ENCODE data around the gene ICA1. TPM values are rescaled to one million over a fixed set of nuclear protein-coding genes. Genes with fewer than 3 reads are reported as not detected.
"Not testable (repeated sequence)": the region's sequence is repeated elsewhere in the genome, so short reads cannot be mapped to it uniquely, and the experiment has no call there.

The ICA1 gene
- total RNA-seq, 1 donor from 2014 or later, result 13.1 TPM

DNA sequence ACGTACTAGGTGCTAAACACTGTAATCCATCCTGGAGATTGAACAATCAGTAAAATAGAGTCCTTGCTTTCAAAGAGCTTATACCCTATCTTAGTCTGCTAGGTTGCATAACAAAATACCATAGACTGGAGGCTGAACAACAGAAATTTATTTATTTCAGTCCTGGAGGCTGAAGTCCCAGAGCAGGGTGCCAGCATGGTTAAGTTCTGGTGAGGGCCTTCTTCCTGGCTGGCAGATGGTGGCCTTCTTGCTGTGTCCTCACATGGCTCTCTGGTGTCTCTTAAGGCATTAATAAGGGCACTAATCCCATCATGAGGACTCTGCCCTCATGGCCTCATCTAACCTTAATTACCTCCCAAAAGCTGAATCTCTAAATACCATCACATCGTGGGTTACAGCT is 43.1 kb upstream of the ICA1 start:
- no peak overlapping the region for H3K27ac Mint-ChIP-seq

DNA sequence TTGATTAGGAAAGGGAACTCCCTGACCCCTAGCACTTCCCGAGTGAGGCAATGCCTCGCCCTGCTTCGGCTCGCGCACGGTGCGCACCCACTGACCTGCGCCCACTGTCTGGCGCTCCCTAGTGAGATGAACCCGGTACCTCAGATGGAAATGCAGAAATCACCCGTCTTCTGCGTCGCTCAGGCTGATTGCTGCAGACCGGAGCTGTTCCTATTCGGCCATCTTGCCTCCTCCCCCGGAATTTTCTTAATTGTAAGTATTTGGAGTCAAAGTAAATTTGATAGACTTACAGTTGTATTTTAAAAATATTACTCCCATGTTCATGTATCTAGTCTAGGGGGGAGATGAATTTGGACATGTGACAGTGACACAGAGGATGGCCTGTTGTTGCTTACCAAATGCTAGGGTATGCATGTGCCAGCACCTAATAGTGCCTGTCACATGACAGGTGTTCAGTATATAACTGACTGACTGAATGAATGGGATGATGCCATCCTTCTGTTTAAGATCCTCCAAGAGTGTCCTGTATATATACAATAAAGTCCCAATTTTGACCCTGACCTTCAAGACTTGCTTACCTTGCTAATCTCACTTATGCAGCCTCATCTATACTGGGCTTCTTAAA is 42.0 kb upstream of the ICA1 start:
- Mint-ChIP-seq H3K4me3 (no peak overlapping the region), H3K4me1 (no peaks in the 10 kb centered on the region), H3K27me3 (ENCODE audit: insufficient read depth, low read depth) (peaks cover 3% of the 10 kb centered on the region), H3K36me3 (no peaks in the 10 kb centered on the region), H3K27ac (no peak overlapping the region), H3K9me3 (peaks cover 13% of the 10 kb centered on the region)
- H3K9ac ChIP-seq, result no peak overlapping the region
- no peaks in the 10 kb centered on the region for H3K27me3 ChIP-seq
- TF ChIP-seq EZH2phosphoT487 (IDR thresholded peaks at IDR 0.05) (no peak), EZH2 (IDR thresholded peaks at IDR 0.05) (no peak)
- TF ChIP-seq, protein P1, sequence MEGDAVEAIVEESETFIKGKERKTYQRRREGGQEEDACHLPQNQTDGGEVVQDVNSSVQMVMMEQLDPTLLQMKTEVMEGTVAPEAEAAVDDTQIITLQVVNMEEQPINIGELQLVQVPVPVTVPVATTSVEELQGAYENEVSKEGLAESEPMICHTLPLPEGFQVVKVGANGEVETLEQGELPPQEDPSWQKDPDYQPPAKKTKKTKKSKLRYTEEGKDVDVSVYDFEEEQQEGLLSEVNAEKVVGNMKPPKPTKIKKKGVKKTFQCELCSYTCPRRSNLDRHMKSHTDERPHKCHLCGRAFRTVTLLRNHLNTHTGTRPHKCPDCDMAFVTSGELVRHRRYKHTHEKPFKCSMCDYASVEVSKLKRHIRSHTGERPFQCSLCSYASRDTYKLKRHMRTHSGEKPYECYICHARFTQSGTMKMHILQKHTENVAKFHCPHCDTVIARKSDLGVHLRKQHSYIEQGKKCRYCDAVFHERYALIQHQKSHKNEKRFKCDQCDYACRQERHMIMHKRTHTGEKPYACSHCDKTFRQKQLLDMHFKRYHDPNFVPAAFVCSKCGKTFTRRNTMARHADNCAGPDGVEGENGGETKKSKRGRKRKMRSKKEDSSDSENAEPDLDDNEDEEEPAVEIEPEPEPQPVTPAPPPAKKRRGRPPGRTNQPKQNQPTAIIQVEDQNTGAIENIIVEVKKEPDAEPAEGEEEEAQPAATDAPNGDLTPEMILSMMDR (IDR thresholded peaks at IDR 0.05), result no peak
- no peaks in the 10 kb centered on the region for H3K36me3 ChIP-seq
- H4K20me1 ChIP-seq (ENCODE audit: low read depth), result no peaks in the 10 kb centered on the region
- DNase-seq (ENCODE audit: low spot score), result no peak
- H3K79me2 ChIP-seq (ENCODE audit: low read depth), result no peaks in the 10 kb centered on the region
- H3K4me3 ChIP-seq, result no peak overlapping the region
- no peak overlapping the region for H3K27ac ChIP-seq
- H2AFZ ChIP-seq (replicated peaks), result no peak overlapping the region
- no peaks in the 10 kb centered on the region for H3K9me3 ChIP-seq (ENCODE audit: low read depth)
- H3K4me1 ChIP-seq, result no peaks in the 10 kb centered on the region
- H3F3A ChIP-seq (ENCODE audit: low read depth), result no peaks in the 10 kb centered on the region
- H3K4me2 ChIP-seq, result no peak overlapping the region

More for the DNA sequence above, 43.1 kb upstream of the ICA1 start:
- Histone ChIP-seq H3K9me3 (ENCODE audit: low read depth) (no peaks in the 10 kb centered on the region), H3K4me1 (no peaks in the 10 kb centered on the region), H4K20me1 (ENCODE audit: low read depth) (no peaks in the 10 kb centered on the region), H2AFZ (replicated peaks) (no peak overlapping the region), H3K79me2 (ENCODE audit: low read depth) (no peaks in the 10 kb centered on the region), H3F3A (ENCODE audit: low read depth) (no peaks in the 10 kb centered on the region), H3K27me3 (no peaks in the 10 kb centered on the region), H3K27ac (no peak overlapping the region), H3K9ac (no peak overlapping the region), H3K36me3 (no peaks in the 10 kb centered on the region), H3K4me3 (no peak overlapping the region), H3K4me2 (no peak overlapping the region)
- Mint-ChIP-seq H3K4me1 (no peaks in the 10 kb centered on the region), H3K4me3 (no peak overlapping the region), H3K36me3 (no peaks in the 10 kb centered on the region), H3K9me3 (peaks cover 13% of the 10 kb centered on the region), H3K27me3 (ENCODE audit: insufficient read depth, low read depth) (peaks cover 3% of the 10 kb centered on the region)
- no peak for DNase-seq (ENCODE audit: low spot score)
- TF ChIP-seq EZH2phosphoT487 (IDR thresholded peaks at IDR 0.05) (no peak), EZH2 (IDR thresholded peaks at IDR 0.05) (no peak)
- TF ChIP-seq, protein P1 (IDR thresholded peaks at IDR 0.05), result no peak

DNA sequence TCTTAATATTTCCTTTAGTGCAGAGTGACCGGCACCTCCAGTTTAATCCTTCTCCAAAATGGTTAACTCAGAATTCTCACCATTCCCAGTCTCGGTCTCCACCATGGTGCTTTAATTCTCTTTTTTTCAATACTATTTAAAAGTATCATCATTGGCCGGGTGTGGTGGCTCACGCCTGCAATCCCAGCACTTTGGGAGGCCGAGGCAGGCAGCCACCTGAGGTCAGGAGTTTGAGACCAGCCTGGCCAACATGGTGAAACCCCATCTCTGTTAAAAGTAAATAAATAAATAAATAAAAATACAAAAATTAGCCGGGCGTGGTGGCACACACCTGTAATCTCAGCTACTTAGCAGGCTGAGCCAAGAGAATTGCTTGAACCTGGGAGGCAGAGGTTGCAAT is 35.1 kb upstream of the ICA1 start:
- H3K9ac ChIP-seq; H3K4me3 ChIP-seq; H3F3A ChIP-seq (ENCODE audit: low read depth); H3K36me3 Mint-ChIP-seq; H2AFZ ChIP-seq (replicated peaks); H3K9me3 Mint-ChIP-seq; H3K4me3 Mint-ChIP-seq; H3K79me2 ChIP-seq (ENCODE audit: low read depth); H3K27ac Mint-ChIP-seq; H3K9me3 ChIP-seq (ENCODE audit: low read depth); H3K36me3 ChIP-seq; DNase-seq (ENCODE audit: low spot score); H3K4me1 Mint-ChIP-seq; H3K27ac ChIP-seq; H4K20me1 ChIP-seq (ENCODE audit: low read depth); H3K4me2 ChIP-seq; H3K27me3 ChIP-seq; H3K4me1 ChIP-seq; H3K27me3 Mint-ChIP-seq (ENCODE audit: insufficient read depth, low read depth): not testable (repeated sequence)

GRCh38 chr7:8296362-8296659 is 34.3 kb upstream of the ICA1 start:
- H3F3A ChIP-seq (ENCODE audit: low read depth), result no peaks in the 10 kb centered on the region
- H3K27me3 ChIP-seq, result no peaks in the 10 kb centered on the region
- no peaks in the 10 kb centered on the region for H3K36me3 ChIP-seq
- no peaks in the 10 kb centered on the region for H3K4me1 ChIP-seq
- H3K79me2 ChIP-seq (ENCODE audit: low read depth), result no peaks in the 10 kb centered on the region
- no peak for DNase-seq (ENCODE audit: low spot score)
- H3K27ac ChIP-seq, result no peak overlapping the region
- Mint-ChIP-seq H3K36me3 (no peaks in the 10 kb centered on the region), H3K4me1 (peaks cover 2% of the 10 kb centered on the region), H3K27me3 (ENCODE audit: insufficient read depth, low read depth) (no peaks in the 10 kb centered on the region), H3K27ac (no peak overlapping the region), H3K4me3 (no peak overlapping the region), H3K9me3 (peaks cover 5% of the 10 kb centered on the region)
- TF ChIP-seq EZH2 (IDR thresholded peaks at IDR 0.05) (no peak), EZH2phosphoT487 (IDR thresholded peaks at IDR 0.05) (no peak)
- TF ChIP-seq, protein P1 (IDR thresholded peaks at IDR 0.05), result no peak
- no peaks in the 10 kb centered on the region for H4K20me1 ChIP-seq (ENCODE audit: low read depth)
- H3K4me2 ChIP-seq, result no peak overlapping the region
- H3K4me3 ChIP-seq, result no peak overlapping the region
- H2AFZ ChIP-seq (replicated peaks), result no peak overlapping the region
- H3K9ac ChIP-seq, result no peak overlapping the region
- H3K9me3 ChIP-seq (ENCODE audit: low read depth), result no peaks in the 10 kb centered on the region

Measured in neural progenitor cell (in vitro differentiated cells).